HG03103 (cell line): ENCODE results near the gene SULF2.

Experiments
- ATAC-seq: cut with Tn5 transposase; IDR thresholded peaks from one replicate; pipeline ENCODE4 v1.9.1; 2021; ENCODE audit warnings: low read depth; ENCODE audit not compliant: unreplicated experiment

SULF2 gene

GRCh38 chr20:47741669-47742608 is 43.3 kb downstream of the SULF2 start:
- ATAC-seq, result no peak

GRCh38 chr20:47740862-47741184 is 44.5 kb downstream of the SULF2 start:
- no peak for ATAC-seq

- no peak for ATAC-seq
Observed at GRCh38 chr20:47740121-47740861, 45.0 kb downstream of the SULF2 start.

GRCh38 chr20:47737923-47738322 is 47.4 kb downstream of the SULF2 start:
- no peak for ATAC-seq

- no peak for ATAC-seq
Observed at GRCh38 chr20:47736570-47737152, 48.6 kb downstream of the SULF2 start.

GRCh38 chr20:47735412-47736400 is 49.6 kb downstream of the SULF2 start:
- no peak for ATAC-seq

GRCh38 chr20:47734870-47735269 is 50.4 kb downstream of the SULF2 start:
- no peak for ATAC-seq

GRCh38 chr20:47733892-47734291 is 51.4 kb downstream of the SULF2 start:
- ATAC-seq, result no peak

GRCh38 chr20:47730744-47731143 is 54.5 kb downstream of the SULF2 start:
- ATAC-seq, result no peak

GRCh38 chr20:47729472-47729871 is 55.8 kb downstream of the SULF2 start:
- ATAC-seq, result no peak

- ATAC-seq, result no peak
Observed at GRCh38 chr20:47727909-47728361, 57.3 kb downstream of the SULF2 start.

- no peak for ATAC-seq
Observed at GRCh38 chr20:47727170-47727880, 58.0 kb downstream of the SULF2 start.

- ATAC-seq, result no peak
Observed at GRCh38 chr20:47726632-47727031, 58.6 kb downstream of the SULF2 start.

GRCh38 chr20:47725248-47725973 is 59.9 kb downstream of the SULF2 start:
- ATAC-seq, result no peak

- no peak for ATAC-seq
Observed at GRCh38 chr20:47724910-47725247, 60.4 kb downstream of the SULF2 start.

GRCh38 chr20:47724396-47724795 is 60.9 kb downstream of the SULF2 start:
- no peak for ATAC-seq

GRCh38 chr20:47723322-47723721 is 62.0 kb downstream of the SULF2 start:
- no peak for ATAC-seq

GRCh38 chr20:47720636-47721427 is 64.4 kb downstream of the SULF2 start:
- no peak for ATAC-seq
